Activated CD4-positive, alpha-beta T cell treated with anti-CD3 and anti-CD28 coated beads for 36 hours (primary cell): Measurements from ENCODE around the gene SINHCAF. TPM values are rescaled to one million over a fixed set of nuclear protein-coding genes. Genes with fewer than 3 reads are reported as not detected.
"Not testable (repeated sequence)": the region's sequence is repeated elsewhere in the genome, so short reads cannot be mapped to it uniquely, and the experiment has no call there.

Experiments
- ATAC-seq: fragments of 200-7000 bp; cut with Tn5 transposase; one replicate; pipeline ENCODE4 v1.10.0; 2021; ENCODE audit warnings: mild to moderate bottlenecking, moderate library complexity
- CTCF ChIA-PET: fragments of 350-600 bp; sonication (Branson Sonifier 250); formaldehyde crosslinking; loops from one replicate; lab custom pipeline; 2021; ENCODE audit warnings: antibody characterized with exemption; lab: Charles Lee
- POLR2A ChIA-PET: fragments of 350-600 bp; sonication (Branson Sonifier 250); formaldehyde crosslinking; loops from one replicate; lab custom pipeline; 2021; ENCODE audit warnings: antibody characterized with exemption, inconsistent platforms; lab: Charles Lee
- DNase-seq: peaks from one replicate; pipeline ENCODE4 v3.0.0-alpha.2; 2020
- H3K27ac Mint-ChIP-seq: one replicate; pipeline ENCODE4 v1.8.0; 2021; ENCODE audit warnings: mixed read lengths
- H3K27me3 Mint-ChIP-seq: one replicate; pipeline ENCODE4 v1.8.0; 2021; ENCODE audit warnings: mixed read lengths
- H3K36me3 Mint-ChIP-seq: one replicate; pipeline ENCODE4 v1.8.0; 2021; ENCODE audit warnings: low read depth, mixed read lengths
- H3K4me1 Mint-ChIP-seq: one replicate; pipeline ENCODE4 v1.8.0; 2021; ENCODE audit warnings: mixed read lengths
- H3K4me3 Mint-ChIP-seq: one replicate; pipeline ENCODE4 v1.8.0; 2021; ENCODE audit warnings: mild to moderate bottlenecking, moderate library complexity, mixed read lengths
- H3K9me3 Mint-ChIP-seq: one replicate; pipeline ENCODE4 v1.8.0; 2021; ENCODE audit warnings: low read depth, mixed read lengths
- intact Hi-C, 2 experiments: fragments of 100-400 bp; cut with DNase I in 1 of 2; cut with micrococcal nuclease in 1 of 2; formaldehyde crosslinking; loops; one replicate each; pipeline versions ENCODE4 v1.14.2 to v1.15.1; 2022 to 2024; cut with DNase I, micrococcal nuclease
- total RNA-seq, 2 experiments: library from RNA; stranded (reverse); gene quantifications; one replicate each; pipeline ENCODE4 v1.2.3, GENCODE V29; 2021

SINHCAF gene
- total RNA-seq, 2 experiments from 2014 or later: 187 to 211 TPM

GRCh38 chr12:31245822-31246469 lies 80.0 kb downstream of the SINHCAF start:
- Mint-ChIP-seq H3K9me3 (no peaks in the 10 kb centered on the region), H3K4me3 (no peak overlapping the region), H3K27ac (no peak overlapping the region), H3K4me1 (no peaks in the 10 kb centered on the region), H3K36me3 (no peaks in the 10 kb centered on the region), H3K27me3 (no peaks in the 10 kb centered on the region)
- POLR2A ChIA-PET: no interaction called here
- intact Hi-C loops: no loop called here
- no peak for DNase-seq
- ATAC-seq: no peak
- CTCF ChIA-PET: no interaction called here

GRCh38 chr12:31242418-31242817 lies 83.5 kb downstream of the SINHCAF start:
- POLR2A ChIA-PET, H3K27ac Mint-ChIP-seq, H3K27me3 Mint-ChIP-seq, ATAC-seq, intact Hi-C loops, H3K9me3 Mint-ChIP-seq, H3K4me3 Mint-ChIP-seq, H3K36me3 Mint-ChIP-seq, H3K4me1 Mint-ChIP-seq, DNase-seq: not testable (repeated sequence)
- CTCF ChIA-PET: interaction anchor here (0.9 to 1.6 kb wide), 5 partner anchors 9 to 396 kb away, joined by 3 to 10 read pairs (median 3); no protein-coding TSS in a partner anchor

GRCh38 chr12:31238764-31239387 lies 87.1 kb downstream of the SINHCAF start:
- Mint-ChIP-seq H3K9me3 (no peaks in the 10 kb centered on the region), H3K27me3 (peaks cover 20% of the 10 kb centered on the region), H3K4me3 (no peak overlapping the region), H3K4me1 (no peaks in the 10 kb centered on the region), H3K36me3 (no peaks in the 10 kb centered on the region), H3K27ac (no peak overlapping the region)
- POLR2A ChIA-PET: no interaction called here
- intact Hi-C loops: loop anchor here (1.0 kb wide), 2 partner anchors 122 to 392 kb away; no protein-coding TSS in a partner anchor
- DNase-seq (peak; percentile 81), ATAC-seq (peak; percentile 87)
- CTCF ChIA-PET: interaction anchor here (0.6 to 4.6 kb wide), 5 partner anchors 11 to 1718 kb away, joined by 3 to 33 read pairs (median 4); no protein-coding TSS in a partner anchor

- DNase-seq, H3K9me3 Mint-ChIP-seq, H3K4me3 Mint-ChIP-seq, POLR2A ChIA-PET, H3K27ac Mint-ChIP-seq, ATAC-seq, H3K36me3 Mint-ChIP-seq, H3K4me1 Mint-ChIP-seq: not testable (repeated sequence)
- CTCF ChIA-PET: interaction anchor here (0.6 to 4.6 kb wide), 4 partner anchors 11 to 391 kb away, joined by 3 to 33 read pairs (median 4); no protein-coding TSS in a partner anchor
- intact Hi-C loops: loop anchor here (1.0 kb wide), 2 partner anchors 121 to 391 kb away; no protein-coding TSS in a partner anchor
- H3K27me3 Mint-ChIP-seq: peaks cover 20% of the 10 kb centered on the region
These were observed 87.6 kb downstream of the SINHCAF start for GRCh38 chr12:31238333-31238732.

- POLR2A ChIA-PET: no interaction called here
These were observed 88.8 kb downstream of the SINHCAF start for GRCh38 chr12:31236998-31237637.

GRCh38 chr12:31235868-31236395 lies 90.0 kb downstream of the SINHCAF start:
- DNase-seq: no peak
- peaks cover 21% of the 10 kb centered on the region for H3K27me3 Mint-ChIP-seq

More at GRCh38 chr12:31236998-31237637, 88.8 kb downstream of the SINHCAF start:
- no peak for DNase-seq
- no peaks in the 10 kb centered on the region for H3K4me1 Mint-ChIP-seq
- intact Hi-C loops: no loop called here
- H3K36me3 Mint-ChIP-seq: no peaks in the 10 kb centered on the region
- CTCF ChIA-PET: interaction anchor here (0.7 to 4.6 kb wide), 8 partner anchors 12 to 551 kb away, joined by 3 to 33 read pairs (median 3); no protein-coding TSS in a partner anchor
- H3K9me3 Mint-ChIP-seq: no peaks in the 10 kb centered on the region
- no peak overlapping the region for H3K4me3 Mint-ChIP-seq
- peaks cover 20% of the 10 kb centered on the region for H3K27me3 Mint-ChIP-seq
- no peak for ATAC-seq
- no peak overlapping the region for H3K27ac Mint-ChIP-seq

GRCh38 chr12:31234955-31235867 lies 90.7 kb downstream of the SINHCAF start:
- DNase-seq: no peak
- Mint-ChIP-seq H3K27me3 (peaks cover 21% of the 10 kb centered on the region), H3K36me3 (no peaks in the 10 kb centered on the region), H3K4me1 (no peaks in the 10 kb centered on the region), H3K9me3 (peaks cover 2% of the 10 kb centered on the region), H3K27ac (no peak overlapping the region), H3K4me3 (no peak overlapping the region)
- POLR2A ChIA-PET: no interaction called here
- ATAC-seq: peak; percentile 39
- intact Hi-C loops: no loop called here
- CTCF ChIA-PET: interaction anchor here (0.7 to 1.8 kb wide), 5 partner anchors 9 to 402 kb away, joined by 3 to 4 read pairs (median 3); no protein-coding TSS in a partner anchor

More at GRCh38 chr12:31235868-31236395, 90.0 kb downstream of the SINHCAF start:
- Mint-ChIP-seq H3K4me3 (no peak overlapping the region), H3K4me1 (no peaks in the 10 kb centered on the region), H3K9me3 (peaks cover 2% of the 10 kb centered on the region), H3K27ac (no peak overlapping the region), H3K36me3 (no peaks in the 10 kb centered on the region)
- no peak for ATAC-seq
- ChIA-PET POLR2A (no interaction called here), CTCF (interaction anchor here (1.0 to 4.6 kb wide), 4 partner anchors 14 to 392 kb away, joined by 3 to 33 read pairs (median 4); no protein-coding TSS in a partner anchor)
- intact Hi-C loops: no loop called here

- ChIA-PET CTCF (interaction anchor here (0.5 to 1.9 kb wide), 7 partner anchors 10 to 401 kb away, joined by 3 to 9 read pairs (median 3); no protein-coding TSS in a partner anchor), POLR2A (no interaction called here)
- DNase-seq: no peak
- Mint-ChIP-seq H3K9me3 (peaks cover 2% of the 10 kb centered on the region), H3K27me3 (peaks cover 21% of the 10 kb centered on the region), H3K36me3 (no peaks in the 10 kb centered on the region), H3K27ac (no peak overlapping the region), H3K4me3 (no peak overlapping the region), H3K4me1 (no peaks in the 10 kb centered on the region)
- intact Hi-C loops: no loop called here
- no peak for ATAC-seq
These were observed 91.7 kb downstream of the SINHCAF start for GRCh38 chr12:31234053-31234840.

- Mint-ChIP-seq H3K4me3 (no peak overlapping the region), H3K27me3 (peaks cover 20% of the 10 kb centered on the region), H3K4me1 (no peaks in the 10 kb centered on the region), H3K36me3 (no peaks in the 10 kb centered on the region), H3K27ac (no peak overlapping the region), H3K9me3 (peaks cover 2% of the 10 kb centered on the region)
- ATAC-seq (no peak), DNase-seq (no peak)
- intact Hi-C loops: no loop called here
- CTCF ChIA-PET: interaction anchor here (0.6 to 1.9 kb wide), 3 partner anchors 16 to 511 kb away, joined by 3 to 9 read pairs (median 3); no protein-coding TSS in a partner anchor
- POLR2A ChIA-PET: no interaction called here
These were observed 92.8 kb downstream of the SINHCAF start for GRCh38 chr12:31233061-31233730.
